SKM-1 (cell line): ENCODE results near the gene ZNF177.

Experiments
- DNase-seq: peaks from one replicate; lab custom pipeline; 2025; ENCODE audit not compliant: unreplicated experiment; lab: John Stamatoyannopoulos, UW

The ZNF177 gene

DNA sequence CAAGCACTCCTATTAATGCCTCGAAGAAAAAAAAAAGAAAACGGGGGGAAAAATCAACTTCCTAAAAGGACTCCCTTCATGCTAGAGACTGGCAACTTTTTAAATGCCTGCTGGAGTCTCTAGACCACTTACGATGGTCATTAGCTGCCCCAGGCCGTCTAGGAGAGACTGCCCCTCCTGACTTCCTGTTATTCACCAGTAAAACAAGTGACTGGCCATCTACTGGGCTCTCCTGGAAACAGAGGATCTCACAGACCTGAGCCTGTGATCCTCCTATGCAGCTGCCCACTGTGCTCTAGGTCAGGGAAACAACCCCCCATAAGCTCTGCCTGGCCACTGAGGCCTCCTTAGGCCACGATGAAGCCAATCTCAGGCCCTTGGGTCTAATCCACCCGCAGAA, 65.1 kb downstream of the ZNF177 start:
- DNase-seq = no peak

DNA sequence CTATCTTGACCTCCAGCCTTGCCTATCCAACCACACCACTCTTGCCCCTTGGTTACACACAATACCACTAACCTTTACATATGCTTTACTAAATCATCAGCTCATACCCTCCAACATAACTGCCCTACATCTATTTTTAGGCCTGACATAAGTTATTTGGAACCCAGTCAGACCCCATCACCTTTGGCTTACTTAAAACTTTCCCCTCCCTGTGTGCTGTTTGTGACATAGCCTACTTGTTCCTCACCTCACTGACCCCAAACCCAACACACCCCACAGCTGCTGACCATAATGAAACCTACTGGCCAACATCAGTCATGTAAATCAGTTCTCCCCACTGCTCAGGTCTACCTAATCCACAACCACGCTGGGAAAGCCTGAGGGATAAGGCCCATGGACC, 67.6 kb downstream of the ZNF177 start:
- no peak for DNase-seq

- DNase-seq = peak; percentile 43
These were observed 68.7 kb downstream of the ZNF177 start for GRCh38 chr19:9431475-9431874.
